GM10248 (cell line): ENCODE results near the gene DGKE.

ENCODE experiments used
- CTCF ChIA-PET: fragments of 300-600 bp; sonication (Branson Sonifier 250); formaldehyde crosslinking; extraction: SDS; loops from one replicate; lab custom pipeline; 2021; ENCODE audit warnings: antibody characterized with exemption; lab: Yijun Ruan, JAX
- POLR2A ChIA-PET: fragments of 350-650 bp; sonication (Branson Sonifier 250); formaldehyde crosslinking; extraction: SDS; loops from one replicate; lab custom pipeline; 2020; ENCODE audit warnings: antibody characterized with exemption; lab: Yijun Ruan, JAX
- DNase-seq: peaks from one replicate; pipeline ENCODE4 v3.0.0; 2012; ENCODE audit errors: extremely low spot score
- TF ChIP-seq, protein P1 (sequence below): IDR thresholded peaks from 2 replicates; pipeline ENCODE4 v1.5.1; 2012; ENCODE audit warnings: mild to moderate bottlenecking, low read depth; ENCODE audit errors: extremely low read depth, missing control alignments, control extremely low read depth

Gene DGKE

DNA sequence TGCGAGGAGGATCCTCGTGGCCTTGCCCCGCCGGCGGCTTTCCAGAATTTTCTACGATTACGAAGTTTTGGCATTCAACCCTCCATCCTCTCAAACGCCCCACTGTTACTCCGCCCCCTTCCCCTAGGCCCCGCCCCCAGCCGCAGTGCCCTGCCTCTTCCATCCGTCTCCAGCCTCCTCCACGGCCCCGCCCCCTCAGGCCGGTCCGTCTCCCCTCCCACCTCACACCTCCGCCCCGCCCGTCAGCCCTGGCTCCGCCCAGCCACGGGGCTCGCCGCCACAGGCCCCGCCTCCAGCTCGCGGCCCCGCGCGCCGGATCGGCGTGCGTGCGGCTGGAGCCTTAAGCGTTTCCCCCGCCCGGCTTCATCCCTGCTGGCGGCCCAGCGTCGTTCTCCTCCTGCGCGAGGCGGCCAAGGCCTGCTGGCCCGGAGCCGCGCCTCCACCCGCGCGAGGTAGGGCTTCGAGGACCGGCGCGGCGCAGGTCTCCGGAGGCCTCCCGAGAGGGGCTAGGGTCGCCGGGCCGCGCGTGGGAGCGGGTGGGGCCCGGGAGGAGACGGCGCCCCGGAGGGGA is at the start of gene DGKE, which contains the start of gene C17orf67:
Gene DGKE, plus strand, starts transcription at position 343 of the 571 bp plus-strand sequence. CDS start 645 bp downstream, outside the sequence.
Gene C17orf67, minus strand, starts transcription at position 112 of the 571 bp plus-strand sequence. CDS start 18,110 bp downstream, outside the sequence.
- peak; percentile 99 for DNase-seq
- ChIA-PET POLR2A (interaction anchor here (0.5 to 0.6 kb wide), 2 partner anchors 12 to 14 kb away, joined by 3 read pairs; no protein-coding TSS in a partner anchor), CTCF (interaction anchor here (0.7 to 4.8 kb wide), 6 partner anchors 12 to 106 kb away, joined by 3 to 44 read pairs (median 3); no protein-coding TSS in a partner anchor)
- TF ChIP-seq, protein P1, sequence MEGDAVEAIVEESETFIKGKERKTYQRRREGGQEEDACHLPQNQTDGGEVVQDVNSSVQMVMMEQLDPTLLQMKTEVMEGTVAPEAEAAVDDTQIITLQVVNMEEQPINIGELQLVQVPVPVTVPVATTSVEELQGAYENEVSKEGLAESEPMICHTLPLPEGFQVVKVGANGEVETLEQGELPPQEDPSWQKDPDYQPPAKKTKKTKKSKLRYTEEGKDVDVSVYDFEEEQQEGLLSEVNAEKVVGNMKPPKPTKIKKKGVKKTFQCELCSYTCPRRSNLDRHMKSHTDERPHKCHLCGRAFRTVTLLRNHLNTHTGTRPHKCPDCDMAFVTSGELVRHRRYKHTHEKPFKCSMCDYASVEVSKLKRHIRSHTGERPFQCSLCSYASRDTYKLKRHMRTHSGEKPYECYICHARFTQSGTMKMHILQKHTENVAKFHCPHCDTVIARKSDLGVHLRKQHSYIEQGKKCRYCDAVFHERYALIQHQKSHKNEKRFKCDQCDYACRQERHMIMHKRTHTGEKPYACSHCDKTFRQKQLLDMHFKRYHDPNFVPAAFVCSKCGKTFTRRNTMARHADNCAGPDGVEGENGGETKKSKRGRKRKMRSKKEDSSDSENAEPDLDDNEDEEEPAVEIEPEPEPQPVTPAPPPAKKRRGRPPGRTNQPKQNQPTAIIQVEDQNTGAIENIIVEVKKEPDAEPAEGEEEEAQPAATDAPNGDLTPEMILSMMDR = no peak

DNA sequence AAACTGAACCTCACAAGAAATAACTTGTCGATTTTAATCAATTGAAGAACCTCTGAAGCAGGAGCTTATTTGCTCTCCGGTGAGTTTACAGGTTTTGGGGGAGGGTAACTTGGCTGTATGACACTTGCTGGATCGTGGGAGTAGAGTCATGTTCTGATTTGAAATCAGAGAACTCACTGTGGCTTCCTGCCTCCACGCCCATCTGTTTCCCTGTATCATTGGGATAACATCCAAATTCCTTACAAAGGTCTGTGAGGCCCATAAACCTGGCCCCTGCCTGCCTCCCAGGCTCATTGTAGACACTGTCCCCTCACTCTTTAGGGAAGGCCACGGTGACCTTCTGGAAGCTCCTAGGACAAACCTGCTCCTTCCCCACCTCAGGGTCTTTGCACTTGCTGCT is 48.5 kb upstream of the DGKE start:
- ChIA-PET CTCF (interaction anchor here (1.0 to 2.0 kb wide), 3 partner anchors 13 to 32 kb away, joined by 3 to 10 read pairs (median 3); no protein-coding TSS in a partner anchor), POLR2A (no interaction called here)
- TF ChIP-seq, protein P1 = no peak
- DNase-seq = no peak

DNA sequence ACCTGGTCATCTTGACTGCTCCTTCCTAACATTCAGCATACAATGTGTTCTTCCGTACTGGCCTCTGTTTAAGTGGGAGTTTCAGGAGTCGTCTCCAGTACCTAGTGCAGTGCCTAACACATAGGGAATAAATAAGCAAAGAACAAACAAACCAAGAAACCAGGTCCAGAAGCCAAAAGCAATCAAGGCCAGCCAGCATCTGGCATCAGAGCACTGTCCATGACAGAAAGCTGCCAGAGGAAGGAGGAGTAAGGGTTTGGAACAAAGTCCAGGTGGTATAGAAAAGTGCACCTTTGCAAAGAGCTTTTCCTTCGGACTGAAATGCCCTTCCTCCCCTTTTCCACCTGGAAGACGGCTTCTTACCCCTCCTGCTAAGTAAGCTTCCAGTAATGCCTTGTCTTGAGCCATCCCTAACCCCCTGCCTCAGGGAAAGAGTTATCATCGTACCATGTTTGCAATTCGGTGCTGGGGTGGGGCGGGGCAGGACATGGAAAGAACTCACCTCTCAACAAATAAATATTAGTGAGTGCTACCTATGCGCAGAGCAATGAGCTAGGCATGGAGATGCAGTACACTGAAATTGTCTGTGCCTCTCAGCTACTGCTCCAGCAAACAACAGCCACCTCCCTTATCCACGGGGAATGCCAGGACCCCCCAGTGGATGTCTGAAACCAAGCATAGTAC is 47.8 kb upstream of the DGKE start:
- TF ChIP-seq, protein P1 = no peak
- ChIA-PET POLR2A (no interaction called here), CTCF (interaction anchor here (2.0 to 2.4 kb wide), 2 partner anchors 13 to 70 kb away, joined by 8 to 10 read pairs; no protein-coding TSS in a partner anchor)
- no peak for DNase-seq

DNA sequence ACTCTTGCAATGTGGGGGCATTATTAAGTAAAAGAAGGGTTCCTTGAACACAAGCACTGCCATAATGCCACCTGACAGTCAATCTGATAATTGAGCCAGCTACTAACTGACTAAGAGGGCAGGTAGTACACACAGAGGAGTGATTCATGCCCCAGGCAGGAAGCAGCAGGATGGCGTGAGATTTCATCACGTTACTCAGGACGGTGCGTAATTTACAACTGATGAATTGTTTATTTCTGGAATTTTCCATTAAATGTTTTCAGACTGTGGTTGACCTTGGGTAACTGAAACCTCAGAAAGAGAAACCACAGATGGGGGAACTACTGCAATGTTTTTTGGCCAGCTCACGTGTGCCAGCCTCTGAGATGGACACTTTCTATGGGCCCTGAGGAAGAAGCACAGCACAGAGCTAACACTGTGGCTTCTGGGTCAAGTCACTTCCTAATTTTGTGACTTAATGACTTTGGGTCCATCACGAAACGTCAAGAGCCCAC is 46.9 kb upstream of the DGKE start:
- TF ChIP-seq, protein P1 = no peak
- CTCF ChIA-PET = interaction anchor here (2.4 kb wide), 1 partner anchor 71 kb away, joined by 8 read pairs; no protein-coding TSS in a partner anchor
- POLR2A ChIA-PET = no interaction called here
- DNase-seq = no peak

DNA sequence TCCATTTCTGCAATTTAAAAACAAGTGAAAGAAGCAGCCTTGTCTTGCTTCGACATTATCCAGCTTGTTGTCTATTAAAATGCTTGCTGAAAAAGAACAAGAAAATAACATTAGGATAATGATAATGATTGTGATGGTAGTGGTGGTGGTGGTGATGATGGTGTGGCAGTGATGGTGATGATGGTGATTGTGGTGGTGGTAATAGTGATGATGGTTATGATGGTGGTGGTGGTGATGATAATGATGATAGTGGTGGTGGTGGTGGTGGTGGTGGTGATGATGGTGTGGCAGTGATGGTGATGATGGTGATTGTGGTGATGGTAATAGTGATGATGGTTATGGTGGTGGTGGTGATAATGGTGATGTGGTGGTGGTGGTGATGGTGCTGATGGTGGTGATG is 41.7 kb upstream of the DGKE start:
- TF ChIP-seq, protein P1 = no peak
- DNase-seq = no peak
- ChIA-PET CTCF (interaction anchor here (1.9 to 2.4 kb wide), 2 partner anchors 12 kb away, joined by 6 to 13 read pairs; no protein-coding TSS in a partner anchor), POLR2A (no interaction called here)

DNA sequence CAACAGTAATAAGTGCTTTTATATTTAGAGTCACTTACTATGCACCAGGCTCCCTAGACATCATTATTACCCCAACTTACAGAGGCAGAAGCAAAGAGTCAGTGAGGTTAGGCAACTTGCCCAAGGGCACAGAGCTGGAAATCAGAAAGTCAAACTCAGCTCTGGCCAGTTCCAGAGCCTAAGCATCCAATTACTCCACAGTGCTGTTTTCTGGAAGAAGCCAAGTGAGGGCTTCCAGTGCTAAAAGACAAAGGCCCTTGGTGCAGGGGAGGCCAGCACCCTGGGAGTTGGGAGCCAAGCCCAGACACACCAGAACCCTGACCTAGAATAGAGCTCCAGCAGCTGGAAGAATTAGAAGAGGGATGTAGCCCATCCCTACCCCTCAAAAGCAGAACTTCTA is 40.4 kb upstream of the DGKE start:
- POLR2A ChIA-PET = no interaction called here
- TF ChIP-seq, protein P1 = no peak
- DNase-seq = no peak
- CTCF ChIA-PET = interaction anchor here (1.2 to 2.4 kb wide), 3 partner anchors 9 to 13 kb away, joined by 3 to 13 read pairs (median 6); no protein-coding TSS in a partner anchor
